B cell (primary cell): ENCODE measurements around the gene SOCS3.

Experiments
- CTCF ChIP-seq: fragments of 200-600 bp; IDR thresholded peaks from one replicate; pipeline ENCODE4 v1.8.0; 2022; ENCODE audit warnings: antibody characterized with exemption, mild to moderate bottlenecking
- EZH2 ChIP-seq: IDR thresholded peaks from 2 replicates; pipeline ENCODE4 v1.6.1; 2012; ENCODE audit warnings: borderline replicate concordance, low read depth, mild to moderate bottlenecking, moderate library complexity, low read length; ENCODE audit not compliant: insufficient read depth, poor library complexity, severe bottlenecking

- TF ChIP-seq EZH2 (no peak), CTCF (no peak)
Measured at GRCh38 chr17:78327880-78328279, 32.0 kb downstream of the SOCS3 start.
